K562 (cell line): ENCODE data around the gene PPP6C. TPM values are rescaled to one million over a fixed set of nuclear protein-coding genes. Genes with fewer than 3 reads are reported as not detected.

Source experiments
- CREBBP ChIP-seq: IDR thresholded peaks from one replicate; pipeline ENCODE4 v1.6.1; 2012; ENCODE audit warnings: low read depth, mild to moderate bottlenecking, control low read depth, inconsistent platforms, low read length
- CTBP1 ChIP-seq: fragments of 450-650 bp; IDR thresholded peaks from 2 replicates; pipeline ENCODE4 v1.6.1; 2016; ENCODE audit warnings: borderline replicate concordance
- HDAC6 ChIP-seq: IDR thresholded peaks from 2 replicates; pipeline ENCODE4 v1.6.1; 2012; ENCODE audit warnings: low read depth, mild to moderate bottlenecking, control low read depth, inconsistent platforms, low read length, moderate library complexity
- RB1 ChIP-seq: fragments of 450-650 bp; IDR thresholded peaks from 2 replicates; pipeline ENCODE4 v1.6.1; 2017; ENCODE audit warnings: low read depth, mild to moderate bottlenecking
- RCOR1 ChIP-seq, 2 experiments: IDR thresholded peaks; 2 replicates each; pipeline ENCODE4 v1.6.1; 2012; ENCODE audit warnings: low read depth in 2 of 2, low read length in 2 of 2, borderline replicate concordance in 1 of 2, improper control_type of control experiment in 1 of 2
- SMARCE1 ChIP-seq: fragments of 450-650 bp; IDR thresholded peaks from 2 replicates; pipeline ENCODE4 v1.7.1; 2016; ENCODE audit warnings: mild to moderate bottlenecking
- SUPT5H ChIP-seq: fragments of 450-650 bp; IDR thresholded peaks from 2 replicates; pipeline ENCODE4 v1.6.1; 2016
- ZBTB7A ChIP-seq: IDR thresholded peaks from 2 replicates; pipeline ENCODE4 v1.6.1; 2011; ENCODE audit warnings: low read depth, mild to moderate bottlenecking, low read length, moderate library complexity, borderline replicate concordance; ENCODE audit not compliant: control insufficient read depth
- ZNF217 ChIP-seq: sonication (generic); formaldehyde crosslinking; IDR thresholded peaks from 2 replicates; pipeline ENCODE4 v1.8.0; 2022; ENCODE audit warnings: mild to moderate bottlenecking, missing genetic modification reagents
- ZNF431 ChIP-seq: sonication (generic); formaldehyde crosslinking; IDR thresholded peaks from 2 replicates; pipeline ENCODE4 v1.8.0; 2022; ENCODE audit warnings: mild to moderate bottlenecking, missing genetic modification reagents
- polyA plus RNA-seq, 8 experiments: library from polyadenylated mRNA; depleted of rRNA in 4 of 8; stranded (reverse) in 5 of 8; unstranded in 3 of 8; fragments of >200 nt; fragmentation: Nextera tagmentation in 2 of 8; fragmentation: Illumina TruSeq in 1 of 8; extraction: Ambion mirVana in 2 of 8; extraction: Trizol in 1 of 8; gene quantifications; 2 replicates each; pipeline versions ENCODE4 v1.2.1 to v1.2.3, GENCODE V29; 2011 to 2014; ENCODE audit warnings: inconsistent platforms in 1 of 8, missing spikeins in 1 of 8
- total RNA-seq, 7 experiments: library from RNA; depleted of rRNA in 6 of 7; stranded (reverse); fragments of >200 nt in 6 of 7; fragmentation: Illumina TruSeq in 2 of 7; extraction: Trizol in 2 of 7; gene quantifications; 2 replicates each; pipeline versions ENCODE4 v1.2.1 to v1.2.3, GENCODE V29; 2011 to 2021; ENCODE audit warnings: low replicate concordance in 1 of 7
- TF ChIP-seq, protein P1 (sequence below), 2 experiments: IDR thresholded peaks; 2 replicates each; pipeline ENCODE4 v1.6.1; 2012; ENCODE audit warnings: improper control_type of control experiment in 2 of 2, low read depth in 2 of 2, low read length in 2 of 2, borderline replicate concordance in 1 of 2
- TF ChIP-seq, protein P2 (sequence below): fragments of 450-650 bp; IDR thresholded peaks from 2 replicates; pipeline ENCODE4 v1.6.1; 2016; ENCODE audit warnings: mild to moderate bottlenecking
- TF ChIP-seq, protein P3 (sequence below): IDR thresholded peaks from 2 replicates; pipeline ENCODE4 v1.6.1; 2011; ENCODE audit warnings: borderline replicate concordance, low read depth, mild to moderate bottlenecking, moderate library complexity, low read length; ENCODE audit not compliant: insufficient read depth, poor library complexity, severe bottlenecking
- TF ChIP-seq, protein P4 (sequence below), 2 experiments: fragments of 450-650 bp; IDR thresholded peaks; 2 replicates each; pipeline ENCODE4 v1.6.1; 2018; ENCODE audit warnings: mild to moderate bottlenecking in 2 of 2, low read depth in 1 of 2; ENCODE audit not compliant: partially characterized antibody in 2 of 2

The PPP6C gene
- total and polyA plus RNA-seq, 9 of the 15 experiments (the other 6 are each of a cell fraction or from before 2014, with no cell fraction given) = 18.8 to 44.8 (median 38.3) TPM

DNA sequence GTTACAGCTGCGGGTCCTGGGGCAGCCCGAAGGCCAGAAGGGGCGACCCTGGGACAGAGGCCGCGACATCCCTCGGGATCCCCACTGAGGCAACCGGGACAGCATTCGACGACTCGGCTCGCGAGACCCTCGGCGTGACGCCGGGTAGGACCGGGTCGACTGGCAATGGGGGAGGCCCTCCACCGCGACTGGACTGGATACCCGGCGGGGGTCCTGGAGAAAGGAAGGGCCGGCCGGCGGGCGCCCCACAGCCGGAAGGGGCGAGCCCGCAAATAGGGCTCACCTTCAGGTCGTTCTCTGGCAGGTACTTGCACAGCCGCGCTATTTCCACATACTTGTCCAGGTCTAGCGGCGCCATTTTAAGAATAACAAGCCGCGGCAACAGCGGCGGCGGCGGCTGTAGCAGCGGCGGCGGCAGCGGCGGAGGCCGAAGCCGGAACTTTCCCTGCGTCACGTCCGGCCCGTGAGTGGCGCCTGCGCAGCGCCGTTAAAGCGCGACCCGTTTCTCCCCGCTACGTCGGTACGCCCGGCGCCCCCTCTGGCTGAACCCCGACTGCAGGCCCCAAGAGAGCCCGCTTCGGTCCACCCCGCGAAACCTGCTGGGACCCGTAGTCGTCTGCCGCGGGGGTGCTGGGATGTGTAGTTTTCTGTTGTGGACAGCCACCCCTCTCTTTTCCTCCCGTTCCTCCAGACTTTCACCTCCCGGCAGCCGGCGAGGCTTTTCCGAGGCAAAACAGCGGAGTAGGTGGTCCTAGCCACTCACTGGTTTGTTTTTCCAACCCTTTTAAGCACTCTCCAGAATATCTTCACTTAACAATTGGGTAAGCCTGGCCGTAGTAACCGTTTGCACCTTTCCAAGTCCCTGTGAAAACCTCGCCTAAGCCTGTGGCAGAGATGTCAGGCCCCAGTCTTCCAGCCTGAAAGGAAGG, at the start of gene PPP6C (continued):
- TF ChIP-seq, protein P1, sequence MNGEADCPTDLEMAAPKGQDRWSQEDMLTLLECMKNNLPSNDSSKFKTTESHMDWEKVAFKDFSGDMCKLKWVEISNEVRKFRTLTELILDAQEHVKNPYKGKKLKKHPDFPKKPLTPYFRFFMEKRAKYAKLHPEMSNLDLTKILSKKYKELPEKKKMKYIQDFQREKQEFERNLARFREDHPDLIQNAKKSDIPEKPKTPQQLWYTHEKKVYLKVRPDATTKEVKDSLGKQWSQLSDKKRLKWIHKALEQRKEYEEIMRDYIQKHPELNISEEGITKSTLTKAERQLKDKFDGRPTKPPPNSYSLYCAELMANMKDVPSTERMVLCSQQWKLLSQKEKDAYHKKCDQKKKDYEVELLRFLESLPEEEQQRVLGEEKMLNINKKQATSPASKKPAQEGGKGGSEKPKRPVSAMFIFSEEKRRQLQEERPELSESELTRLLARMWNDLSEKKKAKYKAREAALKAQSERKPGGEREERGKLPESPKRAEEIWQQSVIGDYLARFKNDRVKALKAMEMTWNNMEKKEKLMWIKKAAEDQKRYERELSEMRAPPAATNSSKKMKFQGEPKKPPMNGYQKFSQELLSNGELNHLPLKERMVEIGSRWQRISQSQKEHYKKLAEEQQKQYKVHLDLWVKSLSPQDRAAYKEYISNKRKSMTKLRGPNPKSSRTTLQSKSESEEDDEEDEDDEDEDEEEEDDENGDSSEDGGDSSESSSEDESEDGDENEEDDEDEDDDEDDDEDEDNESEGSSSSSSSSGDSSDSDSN (IDR thresholded peaks at IDR 0.05; ENCODE audit: borderline replicate concordance in 1 of 2, low read depth in 2 of 2, low read length in 2 of 2) = no peak
- TF ChIP-seq SUPT5H (peak; percentile 75), CREBBP (no peak), CTBP1 (0 out of 2 replicates have a peak, but pooled peaks have one; percentile 36), RCOR1 (IDR thresholded peaks at IDR 0.05; ENCODE audit: borderline replicate concordance in 1 of 2, low read depth in 2 of 2, low read length in 2 of 2) (peak in 1 of 2 experiments; percentile 82; a peak in 2 of 4 replicates), RB1 (peak; percentile 97), SMARCE1 (no peak), ZBTB7A (peak; percentile 83), HDAC6 (no peak), ZNF431 (CRISPR knock-in tag) (no peak), ZNF217 (CRISPR knock-in tag) (no peak)
- TF ChIP-seq, protein P2, sequence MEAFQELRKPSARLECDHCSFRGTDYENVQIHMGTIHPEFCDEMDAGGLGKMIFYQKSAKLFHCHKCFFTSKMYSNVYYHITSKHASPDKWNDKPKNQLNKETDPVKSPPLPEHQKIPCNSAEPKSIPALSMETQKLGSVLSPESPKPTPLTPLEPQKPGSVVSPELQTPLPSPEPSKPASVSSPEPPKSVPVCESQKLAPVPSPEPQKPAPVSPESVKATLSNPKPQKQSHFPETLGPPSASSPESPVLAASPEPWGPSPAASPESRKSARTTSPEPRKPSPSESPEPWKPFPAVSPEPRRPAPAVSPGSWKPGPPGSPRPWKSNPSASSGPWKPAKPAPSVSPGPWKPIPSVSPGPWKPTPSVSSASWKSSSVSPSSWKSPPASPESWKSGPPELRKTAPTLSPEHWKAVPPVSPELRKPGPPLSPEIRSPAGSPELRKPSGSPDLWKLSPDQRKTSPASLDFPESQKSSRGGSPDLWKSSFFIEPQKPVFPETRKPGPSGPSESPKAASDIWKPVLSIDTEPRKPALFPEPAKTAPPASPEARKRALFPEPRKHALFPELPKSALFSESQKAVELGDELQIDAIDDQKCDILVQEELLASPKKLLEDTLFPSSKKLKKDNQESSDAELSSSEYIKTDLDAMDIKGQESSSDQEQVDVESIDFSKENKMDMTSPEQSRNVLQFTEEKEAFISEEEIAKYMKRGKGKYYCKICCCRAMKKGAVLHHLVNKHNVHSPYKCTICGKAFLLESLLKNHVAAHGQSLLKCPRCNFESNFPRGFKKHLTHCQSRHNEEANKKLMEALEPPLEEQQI = 0 out of 2 replicates have a peak, but pooled peaks have one; percentile 19
- TF ChIP-seq, protein P3, sequence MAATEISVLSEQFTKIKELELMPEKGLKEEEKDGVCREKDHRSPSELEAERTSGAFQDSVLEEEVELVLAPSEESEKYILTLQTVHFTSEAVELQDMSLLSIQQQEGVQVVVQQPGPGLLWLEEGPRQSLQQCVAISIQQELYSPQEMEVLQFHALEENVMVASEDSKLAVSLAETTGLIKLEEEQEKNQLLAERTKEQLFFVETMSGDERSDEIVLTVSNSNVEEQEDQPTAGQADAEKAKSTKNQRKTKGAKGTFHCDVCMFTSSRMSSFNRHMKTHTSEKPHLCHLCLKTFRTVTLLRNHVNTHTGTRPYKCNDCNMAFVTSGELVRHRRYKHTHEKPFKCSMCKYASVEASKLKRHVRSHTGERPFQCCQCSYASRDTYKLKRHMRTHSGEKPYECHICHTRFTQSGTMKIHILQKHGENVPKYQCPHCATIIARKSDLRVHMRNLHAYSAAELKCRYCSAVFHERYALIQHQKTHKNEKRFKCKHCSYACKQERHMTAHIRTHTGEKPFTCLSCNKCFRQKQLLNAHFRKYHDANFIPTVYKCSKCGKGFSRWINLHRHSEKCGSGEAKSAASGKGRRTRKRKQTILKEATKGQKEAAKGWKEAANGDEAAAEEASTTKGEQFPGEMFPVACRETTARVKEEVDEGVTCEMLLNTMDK = peak; percentile 98
- TF ChIP-seq, protein P4, sequence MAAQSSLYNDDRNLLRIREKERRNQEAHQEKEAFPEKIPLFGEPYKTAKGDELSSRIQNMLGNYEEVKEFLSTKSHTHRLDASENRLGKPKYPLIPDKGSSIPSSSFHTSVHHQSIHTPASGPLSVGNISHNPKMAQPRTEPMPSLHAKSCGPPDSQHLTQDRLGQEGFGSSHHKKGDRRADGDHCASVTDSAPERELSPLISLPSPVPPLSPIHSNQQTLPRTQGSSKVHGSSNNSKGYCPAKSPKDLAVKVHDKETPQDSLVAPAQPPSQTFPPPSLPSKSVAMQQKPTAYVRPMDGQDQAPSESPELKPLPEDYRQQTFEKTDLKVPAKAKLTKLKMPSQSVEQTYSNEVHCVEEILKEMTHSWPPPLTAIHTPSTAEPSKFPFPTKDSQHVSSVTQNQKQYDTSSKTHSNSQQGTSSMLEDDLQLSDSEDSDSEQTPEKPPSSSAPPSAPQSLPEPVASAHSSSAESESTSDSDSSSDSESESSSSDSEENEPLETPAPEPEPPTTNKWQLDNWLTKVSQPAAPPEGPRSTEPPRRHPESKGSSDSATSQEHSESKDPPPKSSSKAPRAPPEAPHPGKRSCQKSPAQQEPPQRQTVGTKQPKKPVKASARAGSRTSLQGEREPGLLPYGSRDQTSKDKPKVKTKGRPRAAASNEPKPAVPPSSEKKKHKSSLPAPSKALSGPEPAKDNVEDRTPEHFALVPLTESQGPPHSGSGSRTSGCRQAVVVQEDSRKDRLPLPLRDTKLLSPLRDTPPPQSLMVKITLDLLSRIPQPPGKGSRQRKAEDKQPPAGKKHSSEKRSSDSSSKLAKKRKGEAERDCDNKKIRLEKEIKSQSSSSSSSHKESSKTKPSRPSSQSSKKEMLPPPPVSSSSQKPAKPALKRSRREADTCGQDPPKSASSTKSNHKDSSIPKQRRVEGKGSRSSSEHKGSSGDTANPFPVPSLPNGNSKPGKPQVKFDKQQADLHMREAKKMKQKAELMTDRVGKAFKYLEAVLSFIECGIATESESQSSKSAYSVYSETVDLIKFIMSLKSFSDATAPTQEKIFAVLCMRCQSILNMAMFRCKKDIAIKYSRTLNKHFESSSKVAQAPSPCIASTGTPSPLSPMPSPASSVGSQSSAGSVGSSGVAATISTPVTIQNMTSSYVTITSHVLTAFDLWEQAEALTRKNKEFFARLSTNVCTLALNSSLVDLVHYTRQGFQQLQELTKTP (IDR thresholded peaks at IDR 0.05; ENCODE audit: low read depth in 1 of 2, partially characterized antibody in 2 of 2) = peak in 1 of 2 experiments; percentile 93
